Esophagus muscularis mucosa (tissue), 3 donors: Measurements from ENCODE around the gene BBS9.

ENCODE experiments used
- EP300 ChIP-seq: sonication (generic); formaldehyde crosslinking; IDR thresholded peaks from one replicate; pipeline ENCODE4 v1.6.1; 2017; ENCODE audit warnings: antibody characterized with exemption
- TF ChIP-seq, protein P1 (sequence below), 3 experiments: fragments of 200-600 bp in 2 of 3; fragments of 450-650 bp in 1 of 3; sonication (generic) in 2 of 3; IDR thresholded peaks; one replicate each; pipeline ENCODE4 v1.5.1; 2017 to 2019; ENCODE audit warnings: antibody characterized with exemption in 3 of 3, mild to moderate bottlenecking in 2 of 3, moderate library complexity in 1 of 3

DNA sequence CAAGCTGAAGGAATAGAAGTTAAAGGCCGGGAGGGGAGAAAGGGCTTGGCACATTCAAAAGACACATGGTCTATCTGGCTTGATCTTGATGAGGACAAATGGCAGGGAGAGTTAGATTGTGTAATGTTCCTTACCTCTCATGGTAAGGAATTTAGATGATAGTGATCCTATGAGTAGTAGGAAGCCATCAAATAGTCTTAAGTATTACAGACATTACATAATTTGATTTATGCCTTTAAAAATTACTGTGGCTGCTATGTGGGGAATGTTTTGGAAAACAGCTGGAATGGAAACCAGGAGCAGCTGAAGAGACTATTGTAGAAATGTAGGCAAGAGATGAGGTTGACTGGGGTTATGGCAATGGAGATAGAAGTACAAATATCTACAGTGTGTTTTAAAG is 424.7 kb downstream of the BBS9 start:
- TF ChIP-seq, protein P1, sequence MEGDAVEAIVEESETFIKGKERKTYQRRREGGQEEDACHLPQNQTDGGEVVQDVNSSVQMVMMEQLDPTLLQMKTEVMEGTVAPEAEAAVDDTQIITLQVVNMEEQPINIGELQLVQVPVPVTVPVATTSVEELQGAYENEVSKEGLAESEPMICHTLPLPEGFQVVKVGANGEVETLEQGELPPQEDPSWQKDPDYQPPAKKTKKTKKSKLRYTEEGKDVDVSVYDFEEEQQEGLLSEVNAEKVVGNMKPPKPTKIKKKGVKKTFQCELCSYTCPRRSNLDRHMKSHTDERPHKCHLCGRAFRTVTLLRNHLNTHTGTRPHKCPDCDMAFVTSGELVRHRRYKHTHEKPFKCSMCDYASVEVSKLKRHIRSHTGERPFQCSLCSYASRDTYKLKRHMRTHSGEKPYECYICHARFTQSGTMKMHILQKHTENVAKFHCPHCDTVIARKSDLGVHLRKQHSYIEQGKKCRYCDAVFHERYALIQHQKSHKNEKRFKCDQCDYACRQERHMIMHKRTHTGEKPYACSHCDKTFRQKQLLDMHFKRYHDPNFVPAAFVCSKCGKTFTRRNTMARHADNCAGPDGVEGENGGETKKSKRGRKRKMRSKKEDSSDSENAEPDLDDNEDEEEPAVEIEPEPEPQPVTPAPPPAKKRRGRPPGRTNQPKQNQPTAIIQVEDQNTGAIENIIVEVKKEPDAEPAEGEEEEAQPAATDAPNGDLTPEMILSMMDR (IDR thresholded peaks at IDR 0.05) = no peak
- no peak for TF ChIP-seq EP300
